ENCODE measurements around the gene HDAC11. TPM values are rescaled to one million over a fixed set of nuclear protein-coding genes. Genes with fewer than 3 reads are reported as not detected.
A peak's percentile ranks its signal among the peaks of the same experiment; 100 is the strongest.

HDAC11 gene
- total RNA-seq, 4 donors from 2014 or later, result 15.8 to 41.0 (median 32.2) TPM

DNA sequence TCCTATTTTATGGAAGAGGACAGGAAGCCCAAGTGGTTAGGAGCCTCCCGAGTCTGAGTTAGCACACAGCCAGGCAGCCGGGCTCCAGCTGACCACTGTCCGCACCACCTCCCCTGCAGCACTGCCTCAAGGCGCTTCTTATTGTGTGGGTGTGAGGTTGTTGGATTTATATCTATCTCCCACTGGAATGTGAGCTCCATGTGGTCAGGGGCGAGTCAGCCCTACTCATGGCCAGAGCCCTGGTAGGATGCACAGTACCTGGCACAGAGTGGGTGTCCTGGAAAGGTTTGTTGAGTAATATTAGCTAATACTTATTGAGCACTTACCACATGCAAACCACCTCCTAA is 59.2 kb downstream of the HDAC11 start:
- Histone ChIP-seq H3K4me3 (no peak overlapping the region), H3K4me1 (peaks cover 7 to 40% (median 18%) of the 10 kb centered on the region in 4 donors), H3K27ac (replicated peaks in 1 of 4) (peak overlapping the region; percentile 41 to 63 (median 56)), H3K36me3 (no peaks in the 10 kb centered on the region), H3K9me3 (peaks cover 0 to 8% (median 3%) of the 10 kb centered on the region in 4 donors), H3K27me3 (peaks cover 0 to 26% (median 0%) of the 10 kb centered on the region in 4 donors)
- TF ChIP-seq, protein P1, sequence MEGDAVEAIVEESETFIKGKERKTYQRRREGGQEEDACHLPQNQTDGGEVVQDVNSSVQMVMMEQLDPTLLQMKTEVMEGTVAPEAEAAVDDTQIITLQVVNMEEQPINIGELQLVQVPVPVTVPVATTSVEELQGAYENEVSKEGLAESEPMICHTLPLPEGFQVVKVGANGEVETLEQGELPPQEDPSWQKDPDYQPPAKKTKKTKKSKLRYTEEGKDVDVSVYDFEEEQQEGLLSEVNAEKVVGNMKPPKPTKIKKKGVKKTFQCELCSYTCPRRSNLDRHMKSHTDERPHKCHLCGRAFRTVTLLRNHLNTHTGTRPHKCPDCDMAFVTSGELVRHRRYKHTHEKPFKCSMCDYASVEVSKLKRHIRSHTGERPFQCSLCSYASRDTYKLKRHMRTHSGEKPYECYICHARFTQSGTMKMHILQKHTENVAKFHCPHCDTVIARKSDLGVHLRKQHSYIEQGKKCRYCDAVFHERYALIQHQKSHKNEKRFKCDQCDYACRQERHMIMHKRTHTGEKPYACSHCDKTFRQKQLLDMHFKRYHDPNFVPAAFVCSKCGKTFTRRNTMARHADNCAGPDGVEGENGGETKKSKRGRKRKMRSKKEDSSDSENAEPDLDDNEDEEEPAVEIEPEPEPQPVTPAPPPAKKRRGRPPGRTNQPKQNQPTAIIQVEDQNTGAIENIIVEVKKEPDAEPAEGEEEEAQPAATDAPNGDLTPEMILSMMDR (IDR thresholded peaks at IDR 0.05), result no peak
- TF ChIP-seq POLR2A (IDR thresholded peaks at IDR 0.05; ENCODE audit: low read depth), result no peak
- TF ChIP-seq EP300 (IDR thresholded peaks at IDR 0.05), result no peak
- no peak for TF ChIP-seq POLR2AphosphoS5 (IDR thresholded peaks at IDR 0.05)
- WGBS, result 79% methylated on average over 5 of the region's 5 CpGs
- intact Hi-C loops (cut with DNase I), result no loop called here
- no peak for DNase-seq (ENCODE audit: extremely low spot score)

DNA sequence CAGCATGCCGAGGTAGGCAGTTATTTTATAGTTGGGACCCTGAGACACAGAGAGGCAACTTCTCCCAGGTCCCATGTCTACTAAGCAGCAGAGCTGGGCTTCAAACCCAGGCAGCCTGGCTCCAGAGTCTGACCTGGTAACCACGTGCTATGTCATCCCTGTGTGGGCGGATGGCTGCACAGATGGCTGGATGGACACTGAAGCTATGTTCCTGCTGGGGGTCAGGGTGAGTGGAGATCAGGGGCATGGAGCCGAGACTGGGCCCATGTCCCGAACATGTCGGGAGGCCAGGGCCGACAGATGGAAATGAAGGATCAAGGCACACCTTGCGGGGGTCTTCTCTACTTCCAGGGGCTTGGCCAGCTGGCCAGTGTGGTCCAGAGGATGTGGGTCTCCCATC is 59.6 kb downstream of the HDAC11 start:
- Histone ChIP-seq H3K4me1 (peaks cover 7 to 44% (median 20%) of the 10 kb centered on the region in 4 donors), H3K27me3 (peaks cover 0 to 29% (median 0%) of the 10 kb centered on the region in 4 donors), H3K36me3 (no peaks in the 10 kb centered on the region), H3K4me3 (no peak overlapping the region), H3K9me3 (peaks cover 0 to 8% (median 3%) of the 10 kb centered on the region in 4 donors), H3K27ac (replicated peaks in 1 of 4) (peak overlapping the region; percentile 41 to 63 (median 52))
- no peak for TF ChIP-seq POLR2AphosphoS5 (IDR thresholded peaks at IDR 0.05)
- TF ChIP-seq, protein P1 (IDR thresholded peaks at IDR 0.05), result no peak
- no peak for TF ChIP-seq EP300 (IDR thresholded peaks at IDR 0.05)
- TF ChIP-seq POLR2A (IDR thresholded peaks at IDR 0.05; ENCODE audit: low read depth), result no peak
- no peak for DNase-seq (ENCODE audit: extremely low spot score)
- intact Hi-C loops (cut with DNase I), result no loop called here
- 84% methylated on average over 6 of the region's 8 CpGs for WGBS

DNA sequence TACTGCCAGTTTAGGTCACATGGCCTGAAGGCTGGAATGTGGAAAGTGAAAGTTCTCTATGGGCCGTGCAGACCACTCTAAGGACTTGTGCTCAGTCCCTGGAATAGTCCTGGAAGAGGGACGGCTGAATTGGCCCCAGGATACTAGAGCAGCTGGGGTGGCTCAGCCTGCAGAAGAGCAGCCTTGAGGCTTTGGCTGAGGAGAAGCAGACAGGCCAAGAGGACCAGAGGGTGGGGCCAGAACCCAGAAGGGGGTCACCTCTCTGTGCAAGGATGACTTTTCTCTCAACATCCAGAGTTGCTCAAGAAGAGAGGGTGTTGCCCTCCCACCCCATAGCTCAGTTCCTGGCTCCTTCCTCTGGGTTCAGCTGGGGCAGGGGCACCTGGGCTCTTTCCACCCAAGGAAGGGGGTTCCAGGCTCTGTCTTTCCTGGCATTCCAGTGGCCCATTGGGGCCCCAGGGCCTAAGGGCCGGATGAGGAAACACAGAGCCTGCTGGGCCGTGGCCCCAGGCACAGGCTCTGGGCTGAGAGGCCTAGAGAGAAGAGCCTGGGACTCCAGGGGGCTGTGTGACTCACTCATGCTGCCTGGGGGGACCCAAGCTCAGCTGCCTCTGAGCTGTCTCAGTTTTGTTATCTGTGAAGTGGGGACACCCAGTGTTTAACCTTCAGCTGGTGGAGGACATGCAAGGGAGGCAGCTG is 60.3 kb downstream of the HDAC11 start:
- Histone ChIP-seq H3K27me3 (peaks cover 0 to 25% (median 0%) of the 10 kb centered on the region in 4 donors), H3K27ac (replicated peaks in 1 of 4) (peak overlapping the region; percentile 41 to 63 (median 58)), H3K4me3 (no peak overlapping the region), H3K4me1 (peaks cover 7 to 44% (median 19%) of the 10 kb centered on the region in 4 donors), H3K9me3 (peaks cover 0 to 8% (median 3%) of the 10 kb centered on the region in 4 donors), H3K36me3 (no peaks in the 10 kb centered on the region)
- TF ChIP-seq POLR2A (IDR thresholded peaks at IDR 0.05; ENCODE audit: low read depth) (no peak), POLR2AphosphoS5 (IDR thresholded peaks at IDR 0.05) (peak in 1 of 2 donors; percentile 24)
- WGBS, result 38% methylated on average over 2 of the region's 4 CpGs
- intact Hi-C loops (cut with DNase I), result no loop called here
- no peak for DNase-seq (ENCODE audit: extremely low spot score)

DNA sequence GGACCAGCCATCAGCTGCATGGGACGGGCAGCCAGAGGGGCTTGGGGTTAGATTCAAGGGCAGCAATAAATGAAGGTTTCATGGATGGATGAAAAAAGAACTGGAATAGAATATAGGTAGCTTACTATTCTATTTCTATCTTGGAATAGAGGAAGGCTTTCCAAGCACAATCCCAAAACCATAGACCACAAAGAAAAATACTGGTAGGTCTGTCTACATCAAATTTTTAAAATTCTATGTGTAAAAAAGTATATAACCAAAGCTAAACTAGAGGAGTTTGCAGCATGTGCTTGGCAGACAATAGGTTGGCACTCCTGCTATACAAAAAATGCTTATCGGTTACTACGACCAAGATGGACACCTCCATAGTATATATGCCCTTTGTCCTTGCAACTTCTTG is 61.6 kb downstream of the HDAC11 start:
- H3K27ac ChIP-seq (replicated peaks in 1 of 4), result no peak overlapping the region
- no peaks in the 10 kb centered on the region for H3K36me3 ChIP-seq
- no peak for DNase-seq (ENCODE audit: extremely low spot score)
- peaks cover 8 to 31% (median 15%) of the 10 kb centered on the region in 4 donors for H3K4me1 ChIP-seq
- H3K4me3 ChIP-seq, result no peak overlapping the region
- no peak for TF ChIP-seq EP300 (IDR thresholded peaks at IDR 0.05)
- TF ChIP-seq, protein P1 (IDR thresholded peaks at IDR 0.05), result no peak
- no peak for TF ChIP-seq POLR2A (IDR thresholded peaks at IDR 0.05; ENCODE audit: low read depth)
- TF ChIP-seq POLR2AphosphoS5 (IDR thresholded peaks at IDR 0.05), result no peak
- WGBS, result 56% methylated on average over 3 of the region's 3 CpGs
- intact Hi-C loops (cut with DNase I), result no loop called here
- peaks cover 0 to 13% (median 0%) of the 10 kb centered on the region in 4 donors for H3K27me3 ChIP-seq
- H3K9me3 ChIP-seq, result peaks cover 0 to 8% (median 3%) of the 10 kb centered on the region in 4 donors

DNA sequence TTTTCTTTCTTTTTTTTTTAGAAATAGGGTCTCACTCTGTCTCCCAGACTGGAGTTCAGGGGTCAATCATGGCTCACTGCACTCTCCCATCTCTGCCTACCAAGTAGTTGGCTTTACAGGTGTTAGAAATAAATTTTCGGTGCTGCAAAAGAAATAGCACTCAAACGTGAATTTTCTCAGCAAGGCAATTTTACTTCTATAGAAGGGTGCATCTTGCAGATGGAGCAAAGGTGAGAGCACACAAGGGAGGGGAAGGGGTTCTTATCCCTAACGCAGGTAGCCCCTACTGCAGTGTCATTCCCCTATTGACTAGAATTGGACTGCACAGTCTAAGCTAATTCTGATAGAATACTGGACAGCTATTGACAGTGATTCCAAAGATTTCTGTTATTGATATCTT is 62.0 kb downstream of the HDAC11 start:
- 82% methylated on average over 3 of the region's 3 CpGs for WGBS
- intact Hi-C loops (cut with DNase I), result no loop called here
- H3K36me3 ChIP-seq, result no peaks in the 10 kb centered on the region
- peaks cover 0 to 8% (median 3%) of the 10 kb centered on the region in 4 donors for H3K9me3 ChIP-seq
- peaks cover 0 to 9% (median 0%) of the 10 kb centered on the region in 4 donors for H3K27me3 ChIP-seq
- no peak for DNase-seq (ENCODE audit: extremely low spot score)
- no peak for TF ChIP-seq POLR2AphosphoS5 (IDR thresholded peaks at IDR 0.05)
- TF ChIP-seq, protein P1 (IDR thresholded peaks at IDR 0.05), result no peak
- peaks cover 4 to 27% (median 15%) of the 10 kb centered on the region in 4 donors for H3K4me1 ChIP-seq
- H3K27ac ChIP-seq (replicated peaks in 1 of 4), result no peak overlapping the region
- no peak overlapping the region for H3K4me3 ChIP-seq
